GM18502 (cell line): ENCODE results near the gene KRTAP12-4.
"Not testable (repeated sequence)": the region's sequence is repeated elsewhere in the genome, so short reads cannot be mapped to it uniquely, and the experiment has no call there.

Experiments used
- ATAC-seq: cut with Tn5 transposase; IDR thresholded peaks from one replicate; pipeline ENCODE4 v1.9.1; 2021; ENCODE audit warnings: mild to moderate bottlenecking; ENCODE audit not compliant: unreplicated experiment, poor library complexity

Gene KRTAP12-4

GRCh38 chr21:44614961-44615391 lies 39.5 kb downstream of the KRTAP12-4 start:
- no peak for ATAC-seq

- ATAC-seq: no peak
Observed at GRCh38 chr21:44614161-44614631, 40.3 kb downstream of the KRTAP12-4 start.

GRCh38 chr21:44613386-44614155 lies 40.9 kb downstream of the KRTAP12-4 start:
- ATAC-seq: no peak

- no peak for ATAC-seq
Observed at GRCh38 chr21:44612669-44613229, 41.7 kb downstream of the KRTAP12-4 start.

DNA sequence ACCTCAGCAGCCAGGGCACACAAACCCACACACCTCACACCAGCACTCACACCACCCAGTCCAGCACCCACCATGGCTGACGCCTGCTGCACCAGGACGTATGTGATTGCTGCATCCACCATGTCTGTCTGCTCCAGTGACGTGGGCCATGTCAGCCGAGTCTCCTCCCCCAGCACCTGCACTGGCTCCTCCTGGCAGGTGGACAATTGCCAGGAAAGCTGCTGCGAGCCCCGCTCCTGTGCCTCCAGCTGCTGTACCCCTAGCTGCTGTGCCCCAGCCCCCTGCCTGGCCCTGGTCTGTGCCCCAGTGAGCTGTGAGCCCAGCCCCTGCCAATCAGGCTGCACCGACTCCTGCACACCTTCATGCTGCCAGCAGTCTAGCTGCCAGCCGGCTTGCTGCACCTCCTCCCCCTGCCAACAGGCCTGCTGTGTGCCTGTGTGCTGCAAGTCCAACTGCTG lies 42.4 kb downstream of the KRTAP12-4 start, which contains the start of gene KRTAP10-8:
KRTAP10-8 (plus strand) TSS at position 51 of the 458 bp plus-strand sequence; CDS start at position 73, 22 bp downstream.
- ATAC-seq: no peak

GRCh38 chr21:44611551-44611950 lies 42.9 kb downstream of the KRTAP12-4 start:
- ATAC-seq: no peak

- not testable (repeated sequence) for ATAC-seq
Observed at GRCh38 chr21:44610157-44610843, 44.2 kb downstream of the KRTAP12-4 start.

GRCh38 chr21:44609193-44609592 lies 45.3 kb downstream of the KRTAP12-4 start:
- no peak for ATAC-seq

DNA sequence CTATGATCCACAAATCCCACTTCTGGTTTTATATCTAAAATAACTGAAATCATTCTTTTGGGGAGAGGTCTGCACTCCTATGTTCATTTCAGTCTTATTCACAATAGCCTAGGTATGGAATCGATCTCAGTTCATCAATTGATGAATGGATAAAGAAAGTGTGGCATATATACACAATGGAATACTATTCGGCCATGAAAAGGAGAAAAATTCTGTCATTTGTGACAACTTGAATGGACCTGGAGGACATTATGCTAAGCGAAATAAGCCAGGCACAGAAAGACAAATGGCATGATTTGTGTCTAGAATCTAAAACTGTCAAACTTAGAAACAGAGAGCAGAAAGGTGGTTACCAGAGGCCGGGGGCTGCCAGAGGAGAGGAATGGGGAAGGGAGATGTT lies 48.0 kb downstream of the KRTAP12-4 start:
- ATAC-seq: no peak
